Mucosa of stomach (tissue), 1 donor: ENCODE data around the gene KCTD14.
"Not testable (repeated sequence)": the region's sequence is repeated elsewhere in the genome, so short reads cannot be mapped to it uniquely, and the experiment has no call there.

Source experiments
- H3K27me3 ChIP-seq: one replicate; pipeline ENCODE4 v1.7.0; 2013; ENCODE audit warnings: mild to moderate bottlenecking, low read length; ENCODE audit not compliant: control insufficient read depth, insufficient read depth
- H3K36me3 ChIP-seq: one replicate; pipeline ENCODE4 v1.7.0; 2013; ENCODE audit warnings: low read length; ENCODE audit not compliant: control insufficient read depth, insufficient read depth
- H3K4me1 ChIP-seq: one replicate; pipeline ENCODE4 v1.7.0; 2013; ENCODE audit warnings: mild to moderate bottlenecking, low read length; ENCODE audit not compliant: control insufficient read depth, insufficient read depth
- H3K4me3 ChIP-seq: one replicate; pipeline ENCODE4 v1.7.0; 2013; ENCODE audit warnings: low read length
- H3K9ac ChIP-seq: one replicate; pipeline ENCODE4 v1.7.0; 2013; ENCODE audit warnings: mild to moderate bottlenecking, low read length, moderate library complexity
- H3K9me3 ChIP-seq: one replicate; pipeline ENCODE4 v1.7.0; 2013; ENCODE audit warnings: mild to moderate bottlenecking, low read length, moderate library complexity; ENCODE audit not compliant: control insufficient read depth
- donor health status: Pancreatic carcinoma.

The KCTD14 gene

DNA sequence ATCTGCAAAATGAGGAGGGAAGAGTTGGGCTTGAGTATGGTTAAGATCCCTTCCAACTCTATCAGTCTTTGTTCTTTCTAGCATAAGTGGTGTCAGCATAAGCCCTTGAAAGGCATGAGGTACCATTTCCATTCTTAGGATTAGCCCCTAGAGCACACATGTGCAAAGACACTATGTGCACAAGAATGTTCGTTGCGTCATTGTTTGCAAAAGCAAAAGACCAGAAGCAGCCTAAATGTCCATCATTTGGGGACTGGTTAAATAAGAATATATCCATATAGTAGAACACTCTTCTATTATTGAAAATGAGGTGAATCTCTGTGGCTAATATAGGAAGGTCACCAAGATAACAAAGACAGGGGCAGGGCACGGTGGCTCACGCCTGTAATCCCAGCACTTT, 10.0 kb upstream of the KCTD14 start:
- Histone ChIP-seq H3K4me1 (peaks cover 42% of the 10 kb centered on the region), H3K4me3 (no peak overlapping the region), H3K9ac (no peak overlapping the region), H3K36me3 (no peaks in the 10 kb centered on the region), H3K27me3 (no peaks in the 10 kb centered on the region), H3K9me3 (no peaks in the 10 kb centered on the region)

DNA sequence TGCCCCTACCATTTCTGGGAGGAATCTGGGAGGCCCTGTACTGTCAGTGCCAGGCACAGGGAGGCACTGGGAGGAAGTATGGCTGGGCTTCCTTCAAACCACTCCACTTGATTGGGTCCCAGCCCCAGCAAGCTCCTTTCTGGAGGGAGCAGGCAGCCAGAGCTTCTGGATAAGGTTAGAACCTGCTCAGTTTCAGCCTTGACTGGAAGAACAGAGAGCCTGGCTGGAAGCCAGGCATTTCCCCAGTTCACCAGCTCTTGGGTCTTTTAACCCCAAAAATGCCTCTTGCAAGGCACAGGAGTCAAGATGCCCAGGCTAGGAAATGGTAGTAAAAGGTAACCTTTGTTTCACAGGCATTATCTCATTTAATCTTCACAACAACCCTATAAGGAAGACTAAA, 9.0 kb upstream of the KCTD14 start:
- H3K9me3 ChIP-seq = no peaks in the 10 kb centered on the region
- no peak overlapping the region for H3K4me3 ChIP-seq
- peaks cover 33% of the 10 kb centered on the region for H3K4me1 ChIP-seq

DNA sequence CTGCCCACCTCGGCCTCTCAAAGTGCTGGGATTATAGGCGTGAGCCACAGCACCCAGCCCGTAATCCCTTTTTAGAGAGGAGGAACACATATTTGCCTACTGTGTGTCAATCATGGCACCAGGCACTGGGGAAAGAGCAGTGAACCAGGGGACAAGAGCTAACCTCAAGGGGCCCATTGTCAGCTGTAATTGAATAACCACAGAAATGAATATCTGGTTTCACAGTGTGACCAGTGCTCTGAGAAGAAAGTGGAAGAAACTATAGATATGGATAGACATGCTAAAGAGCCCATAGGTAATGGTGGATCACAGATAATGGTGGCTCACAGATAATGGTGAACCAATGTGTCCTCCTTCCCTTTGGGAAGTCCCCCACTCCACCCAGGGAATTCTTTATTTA, 8.6 kb upstream of the KCTD14 start:
- no peaks in the 10 kb centered on the region for H3K9me3 ChIP-seq
- H3K9ac ChIP-seq = no peak overlapping the region
- peaks cover 28% of the 10 kb centered on the region for H3K4me1 ChIP-seq
- no peaks in the 10 kb centered on the region for H3K36me3 ChIP-seq
- H3K4me3 ChIP-seq = no peak overlapping the region
- H3K27me3 ChIP-seq = no peaks in the 10 kb centered on the region

More for the DNA sequence above, 9.0 kb upstream of the KCTD14 start:
- H3K27me3 ChIP-seq = no peaks in the 10 kb centered on the region
- H3K36me3 ChIP-seq = no peaks in the 10 kb centered on the region
- no peak overlapping the region for H3K9ac ChIP-seq

DNA sequence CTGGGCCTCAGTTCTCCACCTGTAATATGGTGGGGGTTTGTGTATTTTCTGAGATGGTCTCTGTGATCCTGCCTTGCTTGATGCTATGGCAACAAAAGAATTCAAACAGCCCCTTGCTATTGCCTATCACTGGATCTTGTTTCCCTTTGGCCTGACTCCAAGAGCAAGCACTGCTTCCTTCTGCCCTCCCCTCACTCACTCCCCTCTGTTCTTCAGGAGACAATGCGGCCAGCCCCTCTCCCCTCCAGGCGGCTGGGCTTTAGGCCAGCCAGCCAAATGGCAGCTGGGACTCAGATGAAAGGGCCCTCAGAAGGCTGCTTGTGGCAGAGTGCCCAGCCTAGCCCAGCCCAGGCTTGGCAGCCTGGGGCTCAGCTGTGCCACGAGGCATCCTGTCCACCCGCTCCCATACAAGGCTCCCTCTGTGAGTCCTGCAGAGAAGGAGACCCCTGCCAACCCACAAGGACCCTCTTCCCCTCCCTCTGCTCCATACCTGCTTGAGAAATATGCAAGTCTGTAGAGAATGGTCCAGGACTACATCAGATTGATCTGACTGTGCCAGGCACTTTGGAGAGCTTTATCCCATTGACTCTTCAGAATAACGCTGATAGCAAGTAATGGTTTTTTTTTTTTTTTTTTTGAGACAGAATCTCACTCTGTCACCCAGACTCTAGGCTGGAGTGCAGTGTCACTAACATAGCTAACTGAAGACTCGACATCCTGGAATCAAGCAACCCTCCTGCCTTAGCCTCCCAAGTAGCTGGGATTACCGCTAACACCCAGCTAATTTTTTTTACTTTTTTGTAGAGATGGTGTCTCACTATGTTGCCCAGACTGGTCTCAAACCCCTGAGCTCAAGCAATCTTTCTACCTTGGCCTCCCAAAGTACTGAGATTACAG, 7.6 kb upstream of the KCTD14 start:
- H3K36me3 ChIP-seq = no peaks in the 10 kb centered on the region
- no peaks in the 10 kb centered on the region for H3K27me3 ChIP-seq
- H3K9me3 ChIP-seq = no peaks in the 10 kb centered on the region
- peaks cover 22% of the 10 kb centered on the region for H3K4me1 ChIP-seq
- H3K9ac ChIP-seq = no peak overlapping the region
- no peak overlapping the region for H3K4me3 ChIP-seq

DNA sequence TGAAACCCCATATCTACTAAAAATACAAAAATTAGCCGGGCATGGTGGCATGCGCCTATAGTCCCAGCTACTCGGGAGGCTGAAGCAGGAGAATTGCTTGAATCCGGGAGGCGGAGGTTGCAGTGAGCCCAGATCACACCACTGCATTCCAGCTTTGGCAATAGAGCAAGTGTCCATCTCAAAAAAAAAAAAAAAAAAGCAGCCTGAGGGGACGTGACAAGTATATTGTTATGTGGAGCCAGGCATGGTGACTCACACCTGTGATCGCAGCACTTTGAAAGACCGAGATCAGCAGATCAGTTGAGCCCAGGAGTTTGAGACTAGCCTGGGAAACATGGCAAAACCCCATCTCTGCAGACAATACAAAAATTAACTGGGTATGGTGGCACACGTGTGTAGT, 5.3 kb upstream of the KCTD14 start:
- peaks cover 26% of the 10 kb centered on the region for H3K4me1 ChIP-seq
- H3K9me3 ChIP-seq, H3K36me3 ChIP-seq, H3K9ac ChIP-seq, H3K4me3 ChIP-seq, H3K27me3 ChIP-seq: not testable (repeated sequence)

DNA sequence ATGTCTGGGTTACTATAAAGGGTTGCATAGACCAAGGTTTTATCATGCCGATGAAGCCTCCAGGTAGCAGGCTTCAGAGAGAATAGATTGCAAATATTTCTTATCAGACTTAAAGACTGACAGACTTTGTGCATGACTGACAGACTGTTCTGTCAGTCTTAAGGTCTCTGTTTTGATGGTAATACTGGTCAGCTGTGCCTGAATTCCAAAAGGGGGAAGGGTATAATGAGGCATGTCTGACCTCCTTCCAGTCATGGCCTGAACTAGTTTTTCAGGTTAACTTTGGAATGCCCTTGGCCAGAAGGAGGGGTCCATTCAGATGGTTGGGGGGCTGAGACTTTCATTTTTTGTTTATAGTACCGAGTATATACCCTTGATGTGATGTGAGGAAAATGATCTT, 4.7 kb upstream of the KCTD14 start:
- Histone ChIP-seq H3K36me3 (no peaks in the 10 kb centered on the region), H3K9ac (no peak overlapping the region), H3K4me3 (no peak overlapping the region), H3K27me3 (no peaks in the 10 kb centered on the region), H3K9me3 (no peaks in the 10 kb centered on the region), H3K4me1 (peaks cover 29% of the 10 kb centered on the region)

DNA sequence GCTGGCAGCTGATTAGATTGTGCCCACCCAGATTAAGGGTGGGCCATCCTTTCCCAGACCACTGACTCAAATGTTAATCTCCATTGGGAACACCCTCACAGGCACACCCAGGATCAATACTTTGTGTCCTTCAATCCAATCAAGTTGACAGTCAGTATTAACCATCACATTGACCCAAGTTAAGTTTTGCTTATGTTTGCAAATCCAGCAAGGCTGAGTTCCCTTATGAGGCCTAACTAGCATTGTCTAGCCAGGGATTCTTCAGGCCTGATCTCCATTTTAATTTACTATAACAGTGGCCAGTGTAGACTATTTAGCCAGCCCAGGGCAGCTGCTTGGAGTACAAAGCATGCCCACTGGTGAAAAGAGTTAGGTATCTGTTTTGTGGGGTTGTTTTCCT, 2.3 kb upstream of the KCTD14 start:
- Histone ChIP-seq H3K9ac (no peak overlapping the region), H3K27me3 (no peaks in the 10 kb centered on the region), H3K36me3 (no peaks in the 10 kb centered on the region), H3K9me3 (no peaks in the 10 kb centered on the region), H3K4me1 (peaks cover 18% of the 10 kb centered on the region), H3K4me3 (no peak overlapping the region)

DNA sequence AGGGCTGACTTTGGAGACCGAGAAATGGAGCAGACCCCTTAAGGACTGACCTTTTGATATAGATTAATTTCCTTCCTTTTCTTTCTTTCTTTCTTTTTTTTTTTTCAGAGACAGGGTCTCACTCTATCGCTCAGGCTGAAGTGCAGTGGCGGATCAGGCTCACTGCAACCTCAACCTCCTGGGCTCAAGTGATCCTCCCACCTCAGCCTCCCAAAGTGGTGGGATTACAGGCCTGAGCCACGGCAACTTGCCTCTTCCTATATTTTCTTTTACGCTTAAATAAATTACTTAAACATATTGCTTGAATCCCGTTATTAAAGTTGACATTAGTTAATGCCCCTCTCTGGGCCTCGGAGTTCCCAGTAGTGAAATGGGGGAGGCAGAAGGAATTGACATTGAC, 350 bp upstream of the KCTD14 start:
- Histone ChIP-seq H3K9ac (peak overlapping the region; percentile 86), H3K9me3 (no peaks in the 10 kb centered on the region), H3K27me3 (no peaks in the 10 kb centered on the region), H3K36me3 (no peaks in the 10 kb centered on the region), H3K4me3 (peak overlapping the region; percentile 48), H3K4me1 (peaks cover 21% of the 10 kb centered on the region)

DNA sequence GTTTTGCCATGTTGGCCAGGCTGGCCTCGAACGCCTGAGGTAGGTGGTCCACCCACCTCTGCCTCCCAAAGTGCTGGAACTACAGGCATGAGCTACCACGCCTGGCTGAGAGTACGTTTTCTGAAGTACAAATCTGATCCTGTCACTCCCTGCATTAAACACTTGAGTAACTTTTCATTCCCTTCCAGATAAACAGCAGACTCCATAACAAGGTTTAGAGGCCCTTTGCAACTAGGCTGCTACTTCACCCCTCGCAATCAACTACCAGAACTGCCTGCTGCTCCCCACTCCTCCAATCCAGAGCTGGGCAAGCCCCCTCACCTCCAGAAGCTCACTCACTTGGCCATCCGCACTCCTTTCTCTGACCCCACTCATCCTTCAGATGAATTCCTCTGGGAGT, 1.5 kb downstream of the KCTD14 start:
- Histone ChIP-seq H3K4me3 (peak overlapping the region; percentile 48), H3K9me3 (no peaks in the 10 kb centered on the region), H3K36me3 (no peaks in the 10 kb centered on the region), H3K27me3 (no peaks in the 10 kb centered on the region), H3K9ac (peak overlapping the region; percentile 86), H3K4me1 (peaks cover 21% of the 10 kb centered on the region)

DNA sequence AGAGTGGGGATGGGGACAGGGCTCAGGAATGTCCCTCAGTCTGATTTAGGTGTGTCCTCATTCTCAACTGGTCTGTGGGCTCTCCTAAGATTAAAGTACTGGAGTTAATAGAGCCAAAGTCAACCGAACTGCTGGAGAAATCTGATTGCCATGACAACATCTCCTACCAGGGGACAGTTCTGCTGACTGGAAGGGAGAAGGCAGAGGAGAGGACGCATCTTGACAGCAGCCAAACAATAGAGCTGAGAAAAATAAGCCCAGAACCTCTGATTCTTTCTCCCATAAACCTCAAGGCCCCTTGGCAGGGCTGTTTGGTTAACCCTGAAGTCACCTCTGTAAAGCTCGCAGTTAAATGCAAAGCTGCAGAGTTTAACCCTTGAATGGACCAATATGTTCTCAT, 2.8 kb downstream of the KCTD14 start:
- Histone ChIP-seq H3K9me3 (no peaks in the 10 kb centered on the region), H3K4me1 (peaks cover 21% of the 10 kb centered on the region), H3K4me3 (no peak overlapping the region), H3K9ac (no peak overlapping the region), H3K27me3 (no peaks in the 10 kb centered on the region), H3K36me3 (no peaks in the 10 kb centered on the region)

DNA sequence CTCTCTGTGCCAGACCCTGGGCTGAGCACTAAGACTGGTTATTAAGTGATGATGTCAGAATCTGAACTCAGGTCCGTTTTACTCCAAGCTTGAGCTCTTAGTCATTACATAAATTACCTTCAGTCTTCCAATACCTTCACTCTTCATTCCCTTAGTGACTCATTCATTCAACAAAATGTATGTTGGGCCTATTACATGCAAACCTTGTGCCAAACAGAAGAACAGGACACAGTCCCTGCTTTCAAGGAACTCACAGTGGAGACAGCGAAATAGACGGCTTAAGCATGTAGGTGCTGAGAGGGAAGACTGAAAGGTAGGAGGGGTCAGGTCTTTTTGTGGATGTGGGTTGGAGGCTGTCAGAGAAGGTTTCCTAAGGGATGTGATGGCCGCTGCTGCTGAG, 3.3 kb downstream of the KCTD14 start:
- H3K4me3 ChIP-seq = no peak overlapping the region

DNA sequence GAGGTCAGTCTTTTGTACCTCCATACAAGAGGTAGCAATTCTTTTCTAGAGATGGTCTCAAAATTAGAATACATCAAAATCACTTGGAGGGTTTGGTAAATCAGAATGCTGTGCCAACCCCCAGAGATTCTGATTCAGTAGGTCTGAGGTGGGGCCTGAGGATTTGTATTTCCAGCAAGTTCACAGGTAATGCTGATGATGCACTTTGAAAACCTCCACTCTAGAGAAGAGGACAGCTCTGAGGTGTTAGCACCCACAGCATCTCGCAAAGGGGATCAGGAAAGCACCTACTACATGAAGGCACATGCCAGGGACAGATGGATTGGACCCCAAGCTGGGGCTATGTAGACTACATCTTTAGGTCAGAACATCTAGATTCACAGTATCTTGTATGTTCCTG, 7.2 kb downstream of the KCTD14 start:
- no peak overlapping the region for H3K9ac ChIP-seq

More for the DNA sequence above, 3.3 kb downstream of the KCTD14 start:
- Histone ChIP-seq H3K4me1 (peaks cover 21% of the 10 kb centered on the region), H3K9me3 (no peaks in the 10 kb centered on the region), H3K27me3 (no peaks in the 10 kb centered on the region), H3K9ac (no peak overlapping the region), H3K36me3 (no peaks in the 10 kb centered on the region)

More for the DNA sequence above, 7.2 kb downstream of the KCTD14 start:
- Histone ChIP-seq H3K9me3 (no peaks in the 10 kb centered on the region), H3K27me3 (no peaks in the 10 kb centered on the region), H3K4me1 (peaks cover 14% of the 10 kb centered on the region), H3K36me3 (no peaks in the 10 kb centered on the region), H3K4me3 (no peak overlapping the region)
